Measurements from ENCODE around the gene BPGM.

Gene BPGM

GRCh38 chr7:134646425-134647305 is at the start of gene BPGM:
TSS of gene BPGM (plus strand) at chr7:134646853. CDS start at chr7:134661508, 14,655 bp downstream.
- peak; percentile 98 to 100 for DNase-seq

GRCh38 chr7:134599371-134599770 is 47.3 kb upstream of the BPGM start:
- DNase-seq = peak; percentile 55

GRCh38 chr7:134601459-134601858 is 45.2 kb upstream of the BPGM start:
- no peak for DNase-seq

- no peak for DNase-seq
Observed at GRCh38 chr7:134602881-134603451, 43.7 kb upstream of the BPGM start.

GRCh38 chr7:134605978-134606923 is 40.4 kb upstream of the BPGM start:
- peak; percentile 52 to 59 for DNase-seq

- DNase-seq = no peak
Observed at GRCh38 chr7:134611611-134612151, 35.0 kb upstream of the BPGM start.

GRCh38 chr7:134612197-134612596 is 34.5 kb upstream of the BPGM start:
- no peak for DNase-seq

GRCh38 chr7:134613623-134614347 is 32.9 kb upstream of the BPGM start:
- DNase-seq = no peak

- DNase-seq = no peak
Observed at GRCh38 chr7:134616611-134617010, 30.0 kb upstream of the BPGM start.

- no peak for DNase-seq
Observed at GRCh38 chr7:134618756-134619530, 27.7 kb upstream of the BPGM start.

- DNase-seq = peak in 1 of 2 donors; percentile 33
Observed at GRCh38 chr7:134619627-134620331, 26.9 kb upstream of the BPGM start.

- DNase-seq = no peak
Observed at GRCh38 chr7:134622303-134622995, 24.2 kb upstream of the BPGM start.

GRCh38 chr7:134623193-134623592 is 23.5 kb upstream of the BPGM start:
- DNase-seq = no peak

GRCh38 chr7:134625550-134625949 is 21.1 kb upstream of the BPGM start:
- DNase-seq = no peak

GRCh38 chr7:134627109-134627774 is 19.4 kb upstream of the BPGM start:
- no peak for DNase-seq

- DNase-seq = no peak
Observed at GRCh38 chr7:134627775-134628153, 18.9 kb upstream of the BPGM start.

GRCh38 chr7:134629445-134629844 is 17.2 kb upstream of the BPGM start:
- no peak for DNase-seq

- no peak for DNase-seq
Observed at GRCh38 chr7:134630237-134630636, 16.4 kb upstream of the BPGM start.

GRCh38 chr7:134630893-134631292 is 15.8 kb upstream of the BPGM start:
- no peak for DNase-seq
